ENCODE data around the gene NME3. TPM values are rescaled to one million over a fixed set of nuclear protein-coding genes. Genes with fewer than 3 reads are reported as not detected.

NME3 gene
- polyA plus RNA-seq, 3 donors = 57.7 to 80.2 (median 74.7) TPM

DNA sequence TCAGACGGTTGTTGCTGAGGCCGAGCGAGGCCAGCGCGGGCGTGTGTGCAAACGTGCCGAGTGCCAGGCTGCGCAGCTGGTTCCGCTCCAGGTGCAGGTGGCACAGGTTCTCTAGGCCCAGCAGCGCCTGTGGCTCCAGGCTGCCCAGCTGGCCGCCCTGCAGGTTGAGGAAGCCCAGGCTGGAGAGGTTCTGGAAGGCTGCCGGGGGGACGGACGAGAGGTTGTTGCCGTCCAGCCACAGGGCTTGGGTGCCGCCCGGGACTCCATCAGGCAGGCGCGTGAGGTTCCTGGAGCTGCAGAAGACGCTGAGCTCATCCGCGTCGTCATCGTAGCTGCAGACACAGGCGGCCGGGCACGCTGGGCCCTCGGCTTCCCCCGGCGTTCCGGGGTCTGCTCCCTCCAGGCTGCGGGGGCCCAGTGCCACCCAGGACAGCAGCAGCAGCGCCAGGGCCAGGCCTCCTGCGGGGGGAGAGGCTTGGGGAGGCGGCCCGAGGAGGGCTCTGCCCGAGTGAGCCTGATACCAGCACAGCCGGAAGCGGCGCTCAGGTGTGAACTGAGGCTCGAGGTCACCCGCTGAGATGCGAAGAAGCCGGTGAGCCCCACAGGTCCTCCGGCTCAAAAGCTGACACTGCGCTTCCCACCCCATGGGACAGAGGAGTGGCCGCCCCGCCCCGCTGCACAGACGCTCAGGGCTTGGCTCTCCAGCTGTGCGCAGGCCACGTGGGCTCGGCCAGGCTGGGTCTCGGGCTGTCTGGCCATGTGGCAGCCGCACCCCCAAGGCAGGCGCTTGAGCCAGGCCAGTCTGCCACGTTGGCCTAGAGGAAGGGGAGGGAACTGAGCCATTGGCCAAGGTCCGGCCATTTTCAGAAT, 20.8 kb upstream of the NME3 start:
- H3K27me3 Mint-ChIP-seq (ENCODE audit: low read depth in 3 of 3) = peaks cover 0 to 2% (median 0%) of the 10 kb centered on the region in 3 donors

DNA sequence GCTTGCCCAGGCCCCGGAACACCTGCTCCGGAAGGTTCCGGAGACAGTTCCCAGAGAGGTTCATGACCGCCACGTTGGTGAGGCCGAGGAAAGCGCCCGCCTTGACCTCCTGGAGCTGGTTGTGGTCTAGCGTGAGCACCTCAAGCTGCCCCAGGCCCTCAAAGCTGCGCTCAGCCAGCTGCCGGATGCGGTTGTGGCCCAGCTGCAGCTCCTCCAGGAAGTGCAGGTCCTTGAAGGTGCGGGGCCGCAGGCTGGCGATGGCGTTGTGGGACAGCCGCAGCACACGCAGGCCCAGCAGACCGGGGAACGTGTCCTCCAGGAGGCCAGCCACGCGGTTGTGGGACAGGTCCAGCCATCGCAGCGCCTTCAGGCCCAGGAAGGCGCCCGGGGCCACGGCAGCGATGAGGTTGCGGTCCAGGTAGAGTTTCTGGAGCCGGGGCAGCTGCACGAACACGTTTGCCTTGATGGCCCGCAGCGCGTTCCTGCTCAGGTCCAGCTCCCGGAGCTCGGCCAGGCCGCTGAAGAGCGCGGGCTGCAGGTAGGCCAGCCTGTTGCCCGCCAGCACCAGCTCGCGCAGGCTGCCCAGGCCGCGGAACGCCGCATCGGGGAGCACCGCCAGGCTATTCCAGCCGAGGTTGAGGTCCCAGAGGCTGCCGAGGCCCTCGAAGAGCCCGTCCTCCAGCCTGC, 20.1 kb upstream of the NME3 start:
- no peak for DNase-seq
- intact Hi-C loops (cut with micrococcal nuclease) = no loop called here
- Histone ChIP-seq H3K4me1 (ENCODE audit: control insufficient read depth in 1 of 2, insufficient read depth in 2 of 2, low read length in 2 of 2) (no peaks in the 10 kb centered on the region), H3K9ac (ENCODE audit: insufficient read depth, low read length, poor library complexity, severe bottlenecking) (no peak overlapping the region), H3K27me3 (ENCODE audit: control insufficient read depth in 2 of 2, insufficient read depth in 2 of 2, low read length in 2 of 2) (no peaks in the 10 kb centered on the region), H2AFZ (ENCODE audit: insufficient read depth, low read depth, low read length, poor library complexity, severe bottlenecking) (no peak overlapping the region), H4K20me1 (ENCODE audit: insufficient read depth, low read length) (peaks cover 16% of the 10 kb centered on the region), H3K4me2 (replicated peaks; ENCODE audit: extremely low read depth, low read length, poor library complexity, severe bottlenecking) (no peak overlapping the region), H3K9me3 (replicated peaks in 1 of 2; ENCODE audit: control insufficient read depth in 1 of 2, insufficient read depth in 1 of 2, low read length in 2 of 2) (no peaks in the 10 kb centered on the region), H3K36me3 (replicated peaks in 1 of 2; ENCODE audit: control insufficient read depth in 1 of 2, insufficient read depth in 2 of 2, low read length in 2 of 2) (peaks cover 38 to 42% of the 10 kb centered on the region in 2 donors), H3K4me3 (replicated peaks in 1 of 3; ENCODE audit: low read depth in 2 of 3, low read length in 3 of 3) (no peak overlapping the region), H3K27ac (ENCODE audit: low read depth in 1 of 2, low read length in 2 of 2) (no peak overlapping the region), H3K79me2 (ENCODE audit: insufficient read depth, low read length) (peaks cover 6% of the 10 kb centered on the region)
- TF ChIP-seq, protein P1, sequence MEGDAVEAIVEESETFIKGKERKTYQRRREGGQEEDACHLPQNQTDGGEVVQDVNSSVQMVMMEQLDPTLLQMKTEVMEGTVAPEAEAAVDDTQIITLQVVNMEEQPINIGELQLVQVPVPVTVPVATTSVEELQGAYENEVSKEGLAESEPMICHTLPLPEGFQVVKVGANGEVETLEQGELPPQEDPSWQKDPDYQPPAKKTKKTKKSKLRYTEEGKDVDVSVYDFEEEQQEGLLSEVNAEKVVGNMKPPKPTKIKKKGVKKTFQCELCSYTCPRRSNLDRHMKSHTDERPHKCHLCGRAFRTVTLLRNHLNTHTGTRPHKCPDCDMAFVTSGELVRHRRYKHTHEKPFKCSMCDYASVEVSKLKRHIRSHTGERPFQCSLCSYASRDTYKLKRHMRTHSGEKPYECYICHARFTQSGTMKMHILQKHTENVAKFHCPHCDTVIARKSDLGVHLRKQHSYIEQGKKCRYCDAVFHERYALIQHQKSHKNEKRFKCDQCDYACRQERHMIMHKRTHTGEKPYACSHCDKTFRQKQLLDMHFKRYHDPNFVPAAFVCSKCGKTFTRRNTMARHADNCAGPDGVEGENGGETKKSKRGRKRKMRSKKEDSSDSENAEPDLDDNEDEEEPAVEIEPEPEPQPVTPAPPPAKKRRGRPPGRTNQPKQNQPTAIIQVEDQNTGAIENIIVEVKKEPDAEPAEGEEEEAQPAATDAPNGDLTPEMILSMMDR (IDR thresholded peaks at IDR 0.05) = no peak
- Mint-ChIP-seq H3K36me3 (peaks cover 13 to 40% of the 10 kb centered on the region in 2 donors), H3K4me1 (no peaks in the 10 kb centered on the region), H3K27me3 (ENCODE audit: low read depth in 3 of 3) (peaks cover 0 to 2% (median 0%) of the 10 kb centered on the region in 3 donors), H3K27ac (no peak overlapping the region), H3K4me3 (no peak overlapping the region), H3K9me3 (no peaks in the 10 kb centered on the region)
- 97% methylated on average over 53 of the region's 53 CpGs for WGBS (ENCODE audit: insufficient coverage)

More for the DNA sequence above, 20.8 kb upstream of the NME3 start:
- H3K27me3 ChIP-seq (ENCODE audit: control insufficient read depth in 2 of 2, insufficient read depth in 2 of 2, low read length in 2 of 2) = no peaks in the 10 kb centered on the region
- TF ChIP-seq, protein P1 (IDR thresholded peaks at IDR 0.05) = no peak
- no peak overlapping the region for H3K4me3 Mint-ChIP-seq
- H3K9me3 ChIP-seq (replicated peaks in 1 of 2; ENCODE audit: control insufficient read depth in 1 of 2, insufficient read depth in 1 of 2, low read length in 2 of 2) = no peaks in the 10 kb centered on the region
- H3K27ac Mint-ChIP-seq = no peak overlapping the region
- H3K27ac ChIP-seq (ENCODE audit: low read depth in 1 of 2, low read length in 2 of 2) = no peak overlapping the region
- WGBS (ENCODE audit: insufficient coverage) = 95% methylated on average over 59 of the region's 59 CpGs
- H3K4me1 ChIP-seq (ENCODE audit: control insufficient read depth in 1 of 2, insufficient read depth in 2 of 2, low read length in 2 of 2) = no peaks in the 10 kb centered on the region
- no peak overlapping the region for H3K4me2 ChIP-seq (replicated peaks; ENCODE audit: extremely low read depth, low read length, poor library complexity, severe bottlenecking)
- H3K79me2 ChIP-seq (ENCODE audit: insufficient read depth, low read length) = no peaks in the 10 kb centered on the region
- peaks cover 9% of the 10 kb centered on the region for H4K20me1 ChIP-seq (ENCODE audit: insufficient read depth, low read length)
- H3K9me3 Mint-ChIP-seq = peaks cover 0 to 7% (median 0%) of the 10 kb centered on the region in 7 donors
- peaks cover 32 to 34% of the 10 kb centered on the region in 2 donors for H3K36me3 ChIP-seq (replicated peaks in 1 of 2; ENCODE audit: control insufficient read depth in 1 of 2, insufficient read depth in 2 of 2, low read length in 2 of 2)
- H3K4me1 Mint-ChIP-seq = no peaks in the 10 kb centered on the region
- no peak overlapping the region for H2AFZ ChIP-seq (ENCODE audit: insufficient read depth, low read depth, low read length, poor library complexity, severe bottlenecking)
- DNase-seq = no peak
- H3K36me3 Mint-ChIP-seq = peaks cover 7 to 34% of the 10 kb centered on the region in 2 donors
- no peak overlapping the region for H3K9ac ChIP-seq (ENCODE audit: insufficient read depth, low read length, poor library complexity, severe bottlenecking)
- intact Hi-C loops (cut with micrococcal nuclease) = no loop called here
- no peak overlapping the region for H3K4me3 ChIP-seq (replicated peaks in 1 of 3; ENCODE audit: low read depth in 2 of 3, low read length in 3 of 3)

Data from CD14-positive monocyte (primary cell).